ENCODE data around the gene SLC35F3.
"Not testable (repeated sequence)": the region's sequence is repeated elsewhere in the genome, so short reads cannot be mapped to it uniquely, and the experiment has no call there.

SLC35F3 gene

GRCh38 chr1:234152344-234152743 is 247.9 kb downstream of the SLC35F3 start:
- DNase-seq, result not testable (repeated sequence)

DNA sequence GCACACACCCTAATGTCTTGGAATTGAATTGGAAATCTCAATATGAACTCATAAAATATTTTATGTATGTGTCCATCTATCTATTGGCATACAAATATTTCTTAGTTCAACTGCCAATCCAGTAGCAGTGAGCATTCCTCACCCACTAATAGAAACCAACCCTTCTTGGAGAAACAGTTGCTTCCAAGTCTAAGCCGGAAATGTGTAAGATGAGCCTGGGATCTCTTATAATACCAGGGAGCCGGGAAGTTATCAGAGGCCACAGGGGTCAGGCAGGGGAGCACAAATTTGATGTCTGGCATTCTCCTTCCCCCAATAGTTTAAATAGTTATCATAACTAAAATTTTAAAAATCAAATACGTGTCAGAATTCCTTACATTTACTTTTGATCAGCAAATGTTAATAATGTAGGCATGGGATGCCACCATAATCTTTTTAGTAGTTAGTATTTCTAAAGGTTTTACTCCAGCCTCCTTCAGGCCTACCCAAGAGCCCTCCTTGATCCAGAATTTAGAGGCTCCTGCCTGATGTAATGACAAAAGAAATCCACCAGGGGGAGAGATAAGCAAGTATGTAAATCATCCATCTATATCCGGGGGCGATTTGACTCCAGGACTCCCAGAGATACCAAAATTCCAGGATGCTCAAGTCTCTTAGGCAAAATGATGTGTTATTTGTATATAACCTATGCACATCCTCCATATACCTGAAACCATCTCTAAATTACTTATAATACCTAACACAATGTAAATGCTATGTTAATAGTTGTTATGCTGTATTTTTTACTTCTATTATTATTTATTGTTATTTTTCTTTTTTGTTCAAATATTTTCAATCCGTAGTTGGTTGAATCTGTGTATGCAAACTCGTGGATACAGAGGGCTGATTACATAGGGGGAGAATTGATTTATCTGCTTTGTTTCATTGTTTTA is 250.1 kb downstream of the SLC35F3 start:
- DNase-seq, result peak; percentile 9 to 54

DNA sequence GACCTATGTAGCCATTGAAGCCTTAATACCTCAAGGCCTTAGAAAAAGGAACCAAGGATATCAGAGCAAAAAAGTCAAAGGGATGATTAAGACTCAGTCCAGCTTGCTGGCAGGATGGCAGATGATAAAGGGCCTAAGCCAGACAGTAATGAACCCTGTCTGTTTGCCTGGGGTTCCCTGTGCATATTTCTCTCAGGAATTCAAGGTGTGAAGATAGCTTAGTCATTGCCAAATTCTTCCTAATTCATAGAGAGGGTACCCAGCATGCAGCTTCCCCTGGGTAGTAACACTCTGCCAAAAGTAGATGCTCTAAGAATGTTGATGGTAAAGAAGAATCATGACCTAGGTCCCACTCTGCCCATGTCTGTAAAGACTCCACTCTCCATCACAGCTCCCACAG is 258.2 kb downstream of the SLC35F3 start:
- no peak for DNase-seq

GRCh38 chr1:234163267-234163919 is 258.9 kb downstream of the SLC35F3 start:
- no peak for DNase-seq

DNA sequence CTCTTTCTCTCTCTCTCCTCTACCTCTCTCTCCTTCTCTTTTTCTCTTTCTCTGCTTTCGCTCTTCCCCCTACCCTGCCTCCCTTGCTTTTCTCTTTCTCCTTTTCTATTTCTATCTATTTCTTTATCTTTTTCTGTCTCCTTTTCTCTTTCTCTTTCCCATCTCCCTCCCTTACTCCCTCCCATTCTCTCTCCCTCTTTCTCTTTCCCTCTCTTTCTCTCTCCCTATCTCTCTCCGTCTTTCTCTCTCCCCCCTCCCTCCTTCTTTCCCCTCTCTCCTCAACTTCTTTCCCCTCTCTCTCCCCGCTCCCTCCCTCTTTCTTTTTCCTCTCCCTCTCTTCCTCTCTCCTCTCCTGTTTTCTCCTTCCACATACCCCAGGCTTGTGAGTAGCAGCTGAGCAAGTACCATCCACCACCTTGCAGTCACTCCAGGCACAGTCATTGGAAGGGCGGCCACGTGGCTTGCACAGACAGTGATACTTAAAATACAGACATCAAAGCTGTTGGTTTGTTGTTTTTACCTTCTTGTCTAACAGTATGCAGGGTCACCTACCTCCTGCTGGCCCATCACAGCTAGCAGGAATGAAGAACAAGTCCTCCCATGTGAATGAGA is 259.7 kb downstream of the SLC35F3 start:
- no peak for DNase-seq

GRCh38 chr1:234168061-234168724 is 263.7 kb downstream of the SLC35F3 start:
- DNase-seq, result no peak

DNA sequence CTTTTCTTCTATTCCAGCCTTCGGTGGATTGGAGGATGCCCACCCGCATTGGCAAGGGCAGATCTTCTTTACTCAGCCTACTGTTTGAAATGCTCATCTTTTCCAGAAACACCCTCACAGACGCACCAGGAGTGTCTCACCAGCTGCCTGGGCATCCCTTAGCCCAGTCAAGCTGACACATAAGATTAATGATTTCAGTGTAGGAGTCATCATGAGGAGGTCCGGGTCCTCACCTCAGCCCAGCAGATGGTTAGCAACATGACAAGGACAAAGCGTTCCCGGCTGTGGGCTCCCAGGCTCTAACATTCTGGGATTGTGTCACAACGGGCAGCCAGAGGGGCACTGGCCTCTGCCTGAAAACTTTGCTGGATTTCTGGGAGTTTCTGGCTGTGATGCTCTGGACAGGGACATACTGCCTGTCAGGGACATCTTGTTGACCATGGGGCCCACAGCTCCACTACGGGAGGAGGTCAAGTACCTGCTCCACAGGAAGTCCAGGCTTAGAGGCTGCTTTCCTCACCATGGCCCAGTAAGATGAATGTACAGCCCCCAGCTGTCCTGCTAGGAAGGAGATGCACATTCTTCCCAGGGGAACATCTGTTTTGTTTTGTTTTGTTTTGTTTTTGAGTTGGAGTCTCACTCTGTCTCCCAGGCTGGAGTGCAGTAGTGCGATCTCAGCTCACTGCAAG is 264.8 kb downstream of the SLC35F3 start:
- DNase-seq, result no peak

GRCh38 chr1:234170067-234170466 is 265.6 kb downstream of the SLC35F3 start:
- no peak for DNase-seq

DNA sequence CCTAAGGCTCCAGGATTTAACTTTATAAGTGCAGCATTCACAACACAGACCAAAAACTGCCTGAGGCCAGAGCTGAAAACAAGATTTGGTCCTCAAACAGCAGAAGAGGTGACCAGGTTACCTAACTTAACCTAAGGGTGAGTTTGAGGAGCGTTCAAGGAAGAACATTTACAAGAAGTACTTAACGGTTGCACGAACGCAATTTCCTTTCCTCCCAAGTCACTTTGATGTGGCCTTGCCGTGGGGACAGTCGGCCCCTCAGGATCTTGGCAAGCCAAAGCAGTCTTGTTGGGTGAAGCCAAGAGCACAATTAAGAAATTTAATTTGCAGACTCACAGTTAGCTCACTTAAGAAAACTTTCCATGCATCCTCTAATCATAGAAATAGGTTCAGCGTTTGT is 266.1 kb downstream of the SLC35F3 start:
- peak in 1 of 2 donors; percentile 1 for DNase-seq

DNA sequence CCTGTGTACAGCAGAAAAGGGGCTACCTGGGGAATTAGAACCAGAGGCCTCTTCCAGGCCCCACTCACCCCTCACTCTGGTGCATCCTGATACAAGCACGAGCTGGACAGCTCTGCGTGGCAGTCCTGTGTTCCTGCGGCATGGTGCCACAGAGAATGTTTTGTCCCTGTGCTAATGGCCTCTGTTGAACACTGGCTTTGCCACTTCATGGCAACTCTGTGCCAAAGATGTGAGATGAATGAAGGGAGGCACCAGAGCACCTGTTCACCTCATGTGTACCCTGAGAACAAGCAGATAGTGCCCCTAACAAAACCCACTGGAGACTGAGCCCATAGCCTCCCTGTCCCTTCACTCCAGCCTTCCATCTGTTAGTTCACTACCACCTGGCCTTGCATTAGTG is 269.5 kb downstream of the SLC35F3 start:
- no peak for DNase-seq

DNA sequence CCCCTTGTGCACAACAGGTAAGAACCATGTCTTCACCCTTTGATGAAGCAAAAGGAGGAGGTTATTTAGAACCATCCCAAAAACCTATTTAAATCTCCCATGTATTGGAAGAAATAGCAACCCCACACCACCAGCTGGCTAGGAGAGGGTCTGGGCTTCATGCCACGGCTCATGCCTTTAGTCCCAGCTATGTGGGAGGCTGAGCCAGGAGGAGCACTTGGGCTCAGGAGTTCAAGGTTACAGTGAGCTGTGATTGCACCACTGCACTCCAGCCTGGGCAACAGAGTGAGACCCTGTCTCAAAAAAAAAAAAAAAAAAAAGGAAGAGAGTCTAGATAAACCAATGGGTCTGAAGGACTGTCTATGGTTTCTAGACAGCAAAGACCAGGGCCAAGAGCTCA is 270.9 kb downstream of the SLC35F3 start:
- DNase-seq, result no peak

GRCh38 chr1:234176000-234176399 is 271.5 kb downstream of the SLC35F3 start:
- DNase-seq, result no peak

DNA sequence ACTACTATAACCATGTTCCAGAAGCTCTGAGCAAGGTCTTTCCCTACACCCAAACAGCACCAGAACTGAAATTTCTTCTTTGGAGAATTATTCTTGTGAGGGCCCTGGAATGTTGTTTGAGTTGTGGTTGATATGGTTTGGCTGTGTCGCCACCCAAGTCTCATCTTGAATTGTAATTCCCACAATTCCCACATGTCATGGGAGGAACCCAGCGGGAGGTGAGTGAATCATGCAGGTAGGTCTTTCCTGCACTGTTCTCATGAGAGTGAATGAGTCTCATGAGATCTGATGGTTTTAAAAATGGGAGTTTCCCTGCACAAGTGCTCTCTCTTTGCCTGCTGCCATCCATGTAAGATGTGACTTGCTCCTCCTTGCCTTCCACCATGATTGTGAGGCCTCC is 272.4 kb downstream of the SLC35F3 start:
- not testable (repeated sequence) for DNase-seq

GRCh38 chr1:234185438-234185837 is 281.0 kb downstream of the SLC35F3 start:
- no peak for DNase-seq

GRCh38 chr1:234186037-234186688 is 281.7 kb downstream of the SLC35F3 start:
- no peak for DNase-seq

GRCh38 chr1:234188454-234188792 is 283.9 kb downstream of the SLC35F3 start:
- DNase-seq, result no peak

DNA sequence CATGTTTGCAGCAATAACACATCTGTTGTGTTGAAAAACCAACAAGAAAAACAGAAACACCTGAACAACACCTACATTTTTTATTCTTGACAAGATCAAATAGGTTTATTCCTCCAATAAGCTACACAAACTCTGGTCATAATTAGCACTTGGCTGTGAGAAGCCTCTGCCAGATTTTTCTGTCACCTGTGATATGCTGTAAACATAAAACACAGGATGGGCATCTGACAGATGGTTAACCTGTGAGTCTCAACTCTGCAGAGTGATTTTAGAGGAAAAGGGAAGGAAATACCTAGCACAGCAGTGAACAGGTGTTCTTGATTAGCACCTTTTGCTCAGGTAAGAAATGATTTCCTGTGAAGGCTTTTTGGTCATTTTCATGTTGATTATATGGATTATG is 293.4 kb downstream of the SLC35F3 start:
- no peak for DNase-seq

GRCh38 chr1:234199476-234200127 is 295.1 kb downstream of the SLC35F3 start:
- DNase-seq, result no peak

GRCh38 chr1:234200566-234200965 is 296.1 kb downstream of the SLC35F3 start:
- DNase-seq, result no peak

GRCh38 chr1:234201600-234201999 is 297.1 kb downstream of the SLC35F3 start:
- DNase-seq, result no peak

- no peak for DNase-seq
These were observed 301.5 kb downstream of the SLC35F3 start for GRCh38 chr1:234205966-234206365.

Measured in CD4-positive, alpha-beta T cell treated with Interferon alpha-2 for 1 hour (primary cell).